Measurements from ENCODE around the gene DCDC2B. TPM values are rescaled to one million over a fixed set of nuclear protein-coding genes. Genes with fewer than 3 reads are reported as not detected.
"Not testable (repeated sequence)": the region's sequence is repeated elsewhere in the genome, so short reads cannot be mapped to it uniquely, and the experiment has no call there.

DCDC2B gene
- polyA plus RNA-seq (2012; ENCODE audit: missing spikeins): 0.51 TPM

DNA sequence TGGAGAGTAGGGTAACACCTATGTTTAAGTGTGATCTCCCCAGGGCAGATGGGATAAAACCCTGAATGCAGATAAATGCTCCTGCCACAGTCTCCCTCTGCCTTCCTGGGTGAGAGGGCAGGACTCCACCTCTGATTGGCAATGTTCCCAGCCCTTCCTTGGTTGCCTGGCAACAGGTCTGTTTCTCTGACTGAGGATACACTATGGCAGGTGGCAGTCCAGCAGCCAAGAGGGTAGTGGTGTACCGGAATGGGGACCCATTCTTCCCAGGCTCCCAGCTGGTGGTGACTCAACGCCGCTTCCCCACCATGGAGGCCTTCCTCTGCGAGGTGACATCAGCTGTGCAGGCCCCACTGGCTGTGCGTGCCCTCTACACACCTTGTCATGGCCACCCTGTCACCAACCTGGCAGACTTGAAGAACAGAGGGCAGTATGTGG lies at the start of gene DCDC2B:
DCDC2B (plus strand) TSS at position 199 of the 438 bp plus-strand sequence; CDS start at position 204, 5 bp downstream.
- FAIRE-seq (no peak), DNase-seq (ENCODE audit: insufficient read length) (no peak)

DNA sequence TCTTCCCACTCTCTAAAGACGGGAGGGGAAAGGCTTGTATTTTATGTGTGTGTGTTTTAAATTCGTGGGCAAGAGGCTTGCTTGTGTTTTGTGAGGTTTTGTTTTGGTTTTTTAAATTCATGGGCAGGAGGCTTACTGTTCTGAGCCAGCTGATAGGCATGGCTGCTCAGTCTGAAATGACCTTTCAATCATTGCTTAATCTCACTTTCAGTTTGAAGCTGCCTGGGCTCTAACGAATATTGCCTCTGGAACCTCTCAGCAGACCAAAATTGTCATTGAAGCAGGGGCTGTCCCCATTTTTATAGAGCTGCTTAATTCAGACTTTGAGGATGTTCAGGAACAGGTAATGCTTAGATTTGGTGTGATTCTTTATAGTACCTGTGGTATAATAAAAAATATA lies 49.7 kb upstream of the DCDC2B start:
- DNase-seq (ENCODE audit: insufficient read length) (no peak), FAIRE-seq (no peak)
- TF ChIP-seq TAF1 (IDR thresholded peaks at IDR 0.05; ENCODE audit: borderline replicate concordance, low read depth, low read length) (no peak), POLR2A (IDR thresholded peaks at IDR 0.05; ENCODE audit: low read depth, low read length) (no peak), POLR2AphosphoS5 (IDR thresholded peaks at IDR 0.05; ENCODE audit: low read depth, low read length) (no peak)

More for the DNA sequence above, at the start of gene DCDC2B:
- TF ChIP-seq POLR2AphosphoS5 (IDR thresholded peaks at IDR 0.05; ENCODE audit: low read depth, low read length): no peak
- no peak for TF ChIP-seq TAF1 (IDR thresholded peaks at IDR 0.05; ENCODE audit: borderline replicate concordance, low read depth, low read length)
- TF ChIP-seq POLR2A (IDR thresholded peaks at IDR 0.05; ENCODE audit: low read depth, low read length): no peak

DNA sequence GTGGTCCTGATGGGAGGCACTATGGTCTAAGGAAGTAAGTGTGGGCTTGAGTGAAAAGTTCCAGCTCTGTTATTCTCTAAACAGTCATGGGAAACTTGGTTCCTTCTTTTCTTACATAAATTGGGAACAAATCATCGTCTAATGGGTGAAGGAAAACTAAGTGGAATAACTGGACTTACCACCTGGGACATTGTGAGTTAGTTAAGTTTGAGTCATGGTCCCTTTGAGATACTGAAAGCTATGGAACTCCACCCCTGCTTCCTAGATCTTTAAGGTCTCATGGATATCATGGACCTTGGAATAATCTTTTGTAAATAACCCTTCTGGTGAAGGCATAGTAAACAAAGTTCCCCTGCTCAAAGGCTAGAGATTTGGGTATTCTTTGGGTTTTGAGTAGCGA lies 45.5 kb upstream of the DCDC2B start:
- TF ChIP-seq TAF1 (IDR thresholded peaks at IDR 0.05; ENCODE audit: borderline replicate concordance, low read depth, low read length) (no peak), POLR2AphosphoS5 (IDR thresholded peaks at IDR 0.05; ENCODE audit: low read depth, low read length) (no peak), POLR2A (IDR thresholded peaks at IDR 0.05; ENCODE audit: low read depth, low read length) (no peak)
- DNase-seq (ENCODE audit: insufficient read length) (no peak), FAIRE-seq (no peak)

DNA sequence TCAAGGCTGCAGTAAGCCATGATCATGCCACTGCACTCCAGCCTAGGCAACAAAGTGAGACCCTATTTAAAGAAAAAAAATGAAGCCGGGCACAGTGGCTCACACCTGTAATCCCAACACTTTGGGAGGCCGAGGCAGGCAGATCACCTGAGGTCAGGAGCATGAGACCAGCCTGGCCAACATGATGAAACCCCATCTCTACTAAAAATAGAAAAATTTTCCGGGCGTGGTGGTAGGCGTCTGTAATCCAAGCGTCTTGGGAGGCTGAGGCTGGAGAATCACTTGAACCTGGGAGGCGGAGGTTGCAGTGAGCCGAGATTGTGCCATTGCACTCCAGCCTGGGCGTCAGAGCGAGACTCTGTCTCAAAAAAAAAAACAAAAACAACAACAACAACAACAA lies 43.3 kb upstream of the DCDC2B start:
- FAIRE-seq; DNase-seq (ENCODE audit: insufficient read length): not testable (repeated sequence)

DNA sequence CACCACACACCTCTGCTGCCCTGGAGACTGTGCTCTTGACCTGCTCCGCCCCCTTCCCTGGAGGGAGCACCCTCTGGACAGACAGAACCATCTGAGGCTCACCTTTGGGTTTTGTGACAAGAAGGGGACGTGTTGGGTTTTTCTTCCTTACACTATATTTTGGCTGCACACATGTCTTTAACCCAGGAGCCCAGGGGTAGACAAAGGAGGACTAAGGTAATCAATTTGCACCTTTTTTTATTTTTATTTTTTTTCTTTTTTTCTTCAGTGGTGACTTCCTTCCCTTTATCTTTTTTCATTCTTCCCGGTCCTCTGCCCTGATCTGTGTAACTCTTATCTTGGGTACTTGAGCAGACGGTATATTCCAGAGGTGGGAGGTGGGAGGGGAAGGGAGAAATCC lies 37.9 kb upstream of the DCDC2B start:
- no peak for FAIRE-seq
- DNase-seq (ENCODE audit: insufficient read length): no peak
- TF ChIP-seq POLR2AphosphoS5 (IDR thresholded peaks at IDR 0.05; ENCODE audit: low read depth, low read length) (no peak), TAF1 (IDR thresholded peaks at IDR 0.05; ENCODE audit: borderline replicate concordance, low read depth, low read length) (no peak), POLR2A (IDR thresholded peaks at IDR 0.05; ENCODE audit: low read depth, low read length) (no peak)

DNA sequence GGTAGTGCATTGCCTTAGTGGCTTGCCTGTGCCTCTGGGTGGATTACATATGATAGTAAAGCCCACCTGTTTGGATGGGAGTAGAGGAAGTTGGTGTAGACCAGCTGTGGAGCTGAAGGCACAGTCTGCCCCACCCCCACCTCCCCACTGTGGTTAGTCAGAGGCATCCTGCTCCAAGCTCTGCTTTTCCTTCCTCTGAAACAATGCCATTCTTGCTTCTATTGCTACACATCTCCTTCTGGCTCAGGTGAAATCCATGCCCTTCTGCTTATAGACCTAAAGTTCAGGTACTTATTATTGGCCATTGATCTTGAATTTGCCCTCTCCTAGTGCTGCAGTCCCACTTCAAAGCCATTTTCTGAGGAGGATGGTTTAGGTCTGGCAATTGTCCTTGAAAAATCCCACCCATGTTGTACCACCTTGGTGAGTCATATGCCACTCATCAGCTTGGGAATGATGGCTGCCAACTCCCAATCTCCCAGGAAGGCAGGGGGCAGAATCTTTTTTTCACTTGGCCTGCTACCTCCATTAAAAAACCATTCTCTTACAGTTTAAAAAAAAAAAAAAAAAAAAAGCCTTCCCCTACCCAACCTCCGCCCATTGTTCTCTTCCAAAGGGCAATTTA lies 36.2 kb upstream of the DCDC2B start:
- no peak for FAIRE-seq
- TF ChIP-seq TAF1 (IDR thresholded peaks at IDR 0.05; ENCODE audit: borderline replicate concordance, low read depth, low read length): no peak
- no peak for TF ChIP-seq POLR2A (IDR thresholded peaks at IDR 0.05; ENCODE audit: low read depth, low read length)
- TF ChIP-seq POLR2AphosphoS5 (IDR thresholded peaks at IDR 0.05; ENCODE audit: low read depth, low read length): no peak
- no peak for DNase-seq (ENCODE audit: insufficient read length)

DNA sequence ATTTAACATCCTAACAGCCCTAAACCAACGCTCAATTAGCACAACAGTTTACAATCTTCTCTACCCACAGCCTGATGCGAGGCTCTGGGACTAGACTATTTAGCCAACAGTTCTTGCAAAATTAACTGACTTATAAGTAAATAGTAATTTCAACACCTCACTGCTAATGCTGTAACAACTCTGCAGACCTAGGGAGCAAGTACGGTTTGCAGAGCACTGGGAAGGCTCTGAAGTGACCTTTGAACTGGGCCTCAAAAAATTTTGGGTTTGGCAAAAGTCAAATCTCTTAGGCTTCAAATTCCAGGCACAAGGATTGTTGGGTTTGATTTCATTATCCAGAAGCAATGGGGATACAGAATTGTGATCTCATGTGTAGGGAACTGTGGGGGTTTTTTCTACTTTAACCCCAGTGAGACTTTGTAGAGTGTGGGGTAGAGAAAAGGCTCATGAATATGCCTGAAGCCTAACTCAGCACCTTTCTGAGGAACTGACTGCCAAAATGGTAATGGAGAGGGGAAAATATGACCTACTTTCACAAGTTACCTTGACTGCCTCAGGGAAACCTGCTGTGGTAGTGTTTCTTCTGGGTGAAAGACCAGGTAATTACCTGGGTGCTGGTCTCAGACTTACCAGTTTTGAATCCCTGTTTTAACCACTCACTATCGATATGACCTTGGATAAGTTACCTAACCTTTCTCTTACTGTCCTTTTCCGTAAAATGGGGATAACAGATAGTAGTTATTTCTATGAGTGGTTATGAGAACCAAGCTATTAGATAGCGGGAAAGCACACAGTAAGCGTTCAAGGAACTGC lies 30.3 kb upstream of the DCDC2B start:
- FAIRE-seq: no peak
- TF ChIP-seq POLR2AphosphoS5 (IDR thresholded peaks at IDR 0.05; ENCODE audit: low read depth, low read length) (no peak), POLR2A (IDR thresholded peaks at IDR 0.05; ENCODE audit: low read depth, low read length) (no peak), TAF1 (IDR thresholded peaks at IDR 0.05; ENCODE audit: borderline replicate concordance, low read depth, low read length) (no peak)

DNA sequence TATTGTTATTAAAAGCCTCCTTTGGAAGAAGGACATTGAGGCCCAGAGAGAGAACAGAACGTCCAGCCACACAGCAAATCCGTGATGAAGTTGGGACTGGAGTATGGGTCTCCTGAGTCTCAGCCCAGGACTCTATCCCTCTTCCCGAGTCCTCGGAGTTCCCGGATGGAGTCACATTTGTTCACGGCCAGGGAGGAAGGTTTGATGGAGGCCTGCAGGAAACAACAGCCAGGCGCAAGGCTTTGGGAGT lies 29.8 kb upstream of the DCDC2B start:
- no peak for FAIRE-seq
- TF ChIP-seq POLR2A (IDR thresholded peaks at IDR 0.05; ENCODE audit: low read depth, low read length) (no peak), TAF1 (IDR thresholded peaks at IDR 0.05; ENCODE audit: borderline replicate concordance, low read depth, low read length) (no peak), POLR2AphosphoS5 (IDR thresholded peaks at IDR 0.05; ENCODE audit: low read depth, low read length) (no peak)

More for the DNA sequence above, 30.3 kb upstream of the DCDC2B start:
- no peak for DNase-seq (ENCODE audit: insufficient read length)

DNA sequence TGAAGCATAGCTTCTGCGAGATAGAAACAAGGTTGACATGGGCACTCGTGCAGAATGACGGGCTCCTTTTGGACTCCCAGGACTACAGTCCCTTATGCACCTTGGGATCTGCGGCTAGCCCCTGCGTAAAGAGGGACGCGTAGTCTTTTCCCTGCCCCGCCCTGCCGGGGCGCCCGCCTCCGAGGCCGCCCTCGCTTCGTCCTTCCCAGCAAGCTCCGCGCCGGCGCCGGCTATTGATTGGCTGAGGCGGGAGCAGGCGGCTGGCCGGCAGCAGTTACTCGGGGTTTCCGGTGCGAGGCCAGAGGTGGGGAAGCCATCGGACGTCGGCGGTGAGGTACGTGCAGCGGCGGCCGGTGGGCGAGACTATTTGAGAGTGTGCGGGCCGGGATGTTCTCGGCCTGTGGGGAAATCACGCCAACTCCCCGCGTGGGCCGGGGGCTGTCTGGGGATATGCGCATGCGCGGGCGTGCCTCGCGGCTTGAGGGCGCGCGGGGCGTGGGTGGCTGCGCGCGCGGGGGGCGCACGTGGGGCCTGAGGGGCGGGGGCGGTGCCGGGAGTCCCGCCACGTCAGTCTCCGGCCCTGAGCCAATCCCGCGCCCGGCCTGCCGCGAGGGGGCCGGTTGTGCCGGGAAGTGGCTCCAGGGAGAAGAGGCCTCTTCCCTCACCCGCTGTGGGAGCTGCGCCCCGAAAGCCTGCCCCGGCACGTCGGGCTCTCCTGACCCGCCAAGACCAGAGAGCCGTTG lies 29.3 kb upstream of the DCDC2B start, which contains the start of gene TXLNA:
TXLNA (plus strand) TSS at position 233 of the 743 bp plus-strand sequence. CDS start 671 bp downstream, outside the sequence.
- peak; percentile 95 for DNase-seq (ENCODE audit: insufficient read length)
- peak; percentile 90 for FAIRE-seq
- peak; percentile 28; the same call in 1 of the 2 replicates for TF ChIP-seq TAF1 (IDR thresholded peaks at IDR 0.05; ENCODE audit: borderline replicate concordance, low read depth, low read length)
- TF ChIP-seq POLR2AphosphoS5 (IDR thresholded peaks at IDR 0.05; ENCODE audit: low read depth, low read length): peak; percentile 90
- TF ChIP-seq POLR2A (IDR thresholded peaks at IDR 0.05; ENCODE audit: low read depth, low read length): peak; percentile 96

More for the DNA sequence above, 29.8 kb upstream of the DCDC2B start:
- DNase-seq (ENCODE audit: insufficient read length): no peak

DNA sequence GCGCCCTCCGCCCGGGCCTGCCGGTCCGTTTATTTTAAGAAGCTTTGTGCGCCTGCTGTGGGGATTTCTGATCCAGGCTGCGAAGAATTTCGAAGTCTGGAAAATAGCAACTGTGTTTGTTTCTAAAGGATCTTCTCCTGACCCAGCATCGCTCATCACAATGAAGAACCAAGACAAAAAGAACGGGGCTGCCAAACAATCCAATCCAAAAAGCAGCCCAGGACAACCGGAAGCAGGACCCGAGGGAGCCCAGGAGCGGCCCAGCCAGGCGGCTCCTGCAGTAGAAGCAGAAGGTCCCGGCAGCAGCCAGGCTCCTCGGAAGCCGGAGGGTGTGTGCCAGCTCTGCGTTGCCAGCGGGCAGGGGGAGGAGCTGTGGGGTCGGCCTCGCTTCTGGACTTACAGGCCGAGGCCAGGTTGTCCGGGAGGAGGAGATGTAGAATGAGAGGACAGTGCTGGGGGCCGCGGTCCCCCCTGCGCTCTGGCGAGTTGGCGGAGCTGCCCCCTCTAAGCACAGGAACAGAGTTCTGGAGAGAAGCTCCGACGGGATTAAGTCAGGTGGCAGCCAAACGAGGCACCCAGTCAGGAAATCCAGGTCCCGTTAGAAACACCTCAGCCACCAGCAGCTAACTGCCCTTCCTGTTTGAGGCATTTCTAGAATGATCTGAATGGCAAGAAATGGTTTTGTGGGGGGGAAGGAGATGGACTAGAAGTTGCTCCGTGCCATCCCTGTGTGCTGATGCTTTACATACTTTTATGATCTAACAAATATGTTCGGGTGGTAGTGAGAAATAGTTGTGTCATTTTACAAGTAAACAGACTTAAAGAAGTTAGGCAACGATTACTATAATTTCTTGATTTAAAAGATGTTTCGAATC lies 28.5 kb upstream of the DCDC2B start:
- TF ChIP-seq POLR2A (IDR thresholded peaks at IDR 0.05; ENCODE audit: low read depth, low read length): no peak
- TF ChIP-seq TAF1 (IDR thresholded peaks at IDR 0.05; ENCODE audit: borderline replicate concordance, low read depth, low read length): no peak
- no peak for TF ChIP-seq POLR2AphosphoS5 (IDR thresholded peaks at IDR 0.05; ENCODE audit: low read depth, low read length)
- FAIRE-seq: no peak

DNA sequence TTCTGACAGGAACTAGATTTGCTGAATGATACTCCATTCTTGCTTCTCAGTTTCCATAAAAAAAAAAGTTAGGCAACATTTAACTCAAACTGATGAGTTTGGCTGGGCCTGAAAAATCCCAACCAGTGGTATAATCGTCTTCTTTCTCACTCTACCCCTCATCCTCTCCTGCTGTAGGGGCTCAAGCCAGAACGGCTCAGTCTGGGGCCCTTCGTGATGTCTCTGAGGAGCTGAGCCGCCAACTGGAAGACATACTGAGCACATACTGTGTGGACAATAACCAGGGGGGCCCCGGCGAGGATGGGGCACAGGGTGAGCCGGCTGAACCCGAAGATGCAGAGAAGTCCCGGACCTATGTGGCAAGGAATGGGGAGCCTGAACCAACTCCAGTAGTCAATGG lies 27.8 kb upstream of the DCDC2B start:
- TF ChIP-seq POLR2A (IDR thresholded peaks at IDR 0.05; ENCODE audit: low read depth, low read length) (no peak), POLR2AphosphoS5 (IDR thresholded peaks at IDR 0.05; ENCODE audit: low read depth, low read length) (no peak), TAF1 (IDR thresholded peaks at IDR 0.05; ENCODE audit: borderline replicate concordance, low read depth, low read length) (no peak)
- no peak for DNase-seq (ENCODE audit: insufficient read length)
- FAIRE-seq: no peak

More for the DNA sequence above, 28.5 kb upstream of the DCDC2B start:
- peak; percentile 46 for DNase-seq (ENCODE audit: insufficient read length)

Data from GM12892 (cell line).